Activated CD4-positive, alpha-beta T cell treated with anti-CD3 and anti-CD28 coated beads, Interleukin-10, Interleukin-2, amounts not matched to agents 100 ng/mL and 50 ng/mL, durations not matched to agents 16 hours and 8 hours (primary cell): ENCODE measurements around the gene SPATS2L.

ENCODE experiments used
- DNase-seq: peaks from one replicate; pipeline ENCODE4 v3.0.0-alpha.2; 2020

The SPATS2L gene

DNA sequence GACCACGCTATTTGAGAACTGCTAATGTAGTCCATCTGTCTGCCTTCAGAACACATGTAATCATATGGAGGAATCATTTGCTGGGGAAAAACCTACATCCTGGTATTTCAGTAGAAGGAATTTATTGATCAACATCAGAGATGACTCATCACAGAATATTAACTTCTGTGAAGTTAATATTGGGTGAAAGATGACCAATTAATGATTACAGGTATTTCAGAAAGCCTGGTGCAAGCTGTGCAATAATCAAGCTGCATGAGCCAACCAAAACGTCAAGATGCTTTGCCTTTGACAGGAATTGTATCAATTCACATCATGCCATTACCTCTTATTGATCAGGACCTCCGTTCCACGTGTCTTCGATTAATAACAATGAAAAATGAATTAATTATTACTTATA, 9.4 kb upstream of the SPATS2L start:
- no peak for DNase-seq

DNA sequence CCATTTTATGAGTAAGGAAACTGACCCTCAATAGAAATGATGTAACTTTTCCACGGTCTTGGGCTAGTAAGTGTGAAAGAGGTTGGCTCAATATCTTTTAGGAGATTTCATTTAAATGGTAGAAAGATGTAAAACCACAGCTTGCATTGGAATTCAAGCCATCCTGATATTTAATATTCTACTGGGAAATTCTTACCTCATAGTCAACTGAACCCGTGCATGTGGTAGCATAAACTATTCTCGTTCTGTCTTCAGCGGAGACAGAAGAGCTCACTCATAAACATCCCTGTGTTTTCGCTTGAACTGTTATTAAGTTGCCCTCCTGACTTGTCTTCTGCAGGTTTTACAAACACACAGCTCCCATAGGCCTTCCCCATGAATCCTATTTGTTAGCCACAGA, 8.5 kb upstream of the SPATS2L start:
- no peak for DNase-seq

DNA sequence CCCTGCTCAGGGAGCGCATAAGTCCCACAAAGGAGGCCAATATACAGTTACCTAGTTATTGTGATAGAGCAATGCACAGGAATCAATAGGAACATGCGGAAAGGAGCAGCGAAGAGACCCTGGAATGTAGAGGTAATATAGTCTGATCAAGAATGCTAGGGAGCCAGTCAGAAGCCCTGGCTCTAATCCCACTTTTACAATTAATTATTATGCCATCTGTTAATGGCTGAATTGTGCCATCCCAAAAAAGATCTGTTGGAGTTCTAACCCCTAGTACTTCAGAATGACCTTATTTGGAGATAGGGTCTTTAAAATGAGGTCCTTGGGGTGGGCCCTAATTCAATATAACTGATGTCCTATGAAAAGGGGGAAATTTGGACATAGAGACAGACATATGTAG, 7.7 kb upstream of the SPATS2L start:
- DNase-seq = no peak

DNA sequence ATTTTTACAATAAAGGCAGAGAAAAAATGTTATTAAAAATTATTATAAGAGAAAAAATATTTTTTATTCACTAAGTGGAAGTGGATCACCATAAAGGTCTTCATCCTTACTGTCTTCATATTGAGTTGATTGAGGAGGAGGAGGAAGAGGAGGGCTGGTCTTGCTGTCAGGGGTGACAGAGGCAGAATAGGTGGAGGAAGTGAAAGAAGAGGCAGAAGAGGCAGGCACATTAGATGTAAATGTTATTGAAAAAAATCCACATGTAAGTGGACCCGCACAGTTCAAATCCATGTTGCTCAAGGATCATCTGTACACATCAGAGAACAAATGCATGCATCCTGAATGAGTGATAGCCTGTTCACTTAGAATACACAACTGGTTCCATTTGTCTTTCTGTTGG, 6.4 kb upstream of the SPATS2L start:
- DNase-seq = no peak

DNA sequence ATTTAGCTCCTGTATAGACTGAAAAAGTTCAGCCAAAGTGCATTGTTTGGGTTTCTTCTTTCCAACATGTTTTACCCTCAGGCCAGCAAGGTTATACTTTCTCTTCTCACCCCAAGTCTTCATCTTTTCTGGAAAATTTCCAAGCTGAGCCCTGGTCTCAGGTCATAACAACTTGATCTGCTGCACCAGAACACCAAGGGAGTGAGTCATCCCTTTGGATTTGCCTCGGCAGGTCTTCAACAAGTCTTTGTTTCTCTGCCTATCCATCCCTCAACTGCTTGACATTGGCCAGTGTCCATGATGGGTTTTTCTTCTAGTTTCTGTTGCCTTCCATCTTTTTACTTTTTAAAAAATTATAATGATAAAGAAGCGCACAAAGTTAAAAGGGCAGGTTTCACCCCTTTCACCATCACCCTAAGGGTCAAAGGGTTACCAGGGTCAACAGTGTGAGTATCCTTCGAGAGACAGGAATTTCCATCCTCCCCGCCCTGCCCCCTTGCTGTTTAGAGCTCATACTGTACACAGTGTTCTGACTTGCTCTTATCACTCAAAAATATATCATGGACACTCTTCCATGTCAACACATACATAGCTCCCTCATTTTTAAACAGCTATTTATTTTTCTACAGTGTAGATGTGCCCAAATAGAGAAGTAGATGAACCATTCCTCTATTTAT, 5.7 kb upstream of the SPATS2L start:
- no peak for DNase-seq

DNA sequence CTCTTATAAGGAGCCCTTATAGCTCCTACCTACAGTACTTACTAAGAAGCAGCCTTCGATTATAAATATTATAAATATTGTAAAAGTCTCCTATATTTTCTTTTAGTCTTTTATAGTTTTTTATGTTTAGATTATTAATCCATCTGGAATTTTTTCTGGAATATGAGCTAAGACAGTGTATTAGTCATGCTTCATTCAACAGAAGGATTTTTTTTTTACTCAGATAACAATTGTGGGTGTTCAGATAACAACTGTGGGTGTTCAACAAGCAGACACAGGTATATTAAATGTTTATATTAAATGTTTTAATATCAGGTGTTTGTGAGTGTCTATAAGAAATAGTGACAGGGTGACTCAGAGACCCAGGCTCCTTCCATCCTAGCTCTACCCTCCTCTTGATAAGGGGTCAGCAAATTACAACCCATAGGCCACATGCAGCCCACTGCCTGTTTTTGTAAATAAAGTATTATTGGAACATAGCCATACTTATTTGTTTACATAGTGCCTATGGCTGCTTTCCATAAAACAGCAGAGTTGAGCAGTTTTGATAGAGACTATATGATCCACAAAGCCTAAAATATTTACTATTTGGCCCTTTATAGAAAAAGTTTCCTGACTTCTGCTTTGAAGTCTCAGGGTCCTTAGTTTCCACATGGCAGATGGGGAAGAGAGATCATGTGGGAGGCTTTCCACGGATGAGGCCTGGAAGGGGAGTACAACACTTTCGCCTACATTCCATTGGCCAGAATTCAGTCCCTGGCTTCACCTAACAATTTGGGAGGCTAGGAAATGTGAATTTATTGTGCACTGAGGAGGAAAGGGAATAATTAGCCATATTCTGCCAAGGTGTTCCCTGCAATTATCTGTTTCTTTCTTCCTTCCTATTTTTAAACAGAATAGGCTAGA, 4.3 kb upstream of the SPATS2L start:
- no peak for DNase-seq

DNA sequence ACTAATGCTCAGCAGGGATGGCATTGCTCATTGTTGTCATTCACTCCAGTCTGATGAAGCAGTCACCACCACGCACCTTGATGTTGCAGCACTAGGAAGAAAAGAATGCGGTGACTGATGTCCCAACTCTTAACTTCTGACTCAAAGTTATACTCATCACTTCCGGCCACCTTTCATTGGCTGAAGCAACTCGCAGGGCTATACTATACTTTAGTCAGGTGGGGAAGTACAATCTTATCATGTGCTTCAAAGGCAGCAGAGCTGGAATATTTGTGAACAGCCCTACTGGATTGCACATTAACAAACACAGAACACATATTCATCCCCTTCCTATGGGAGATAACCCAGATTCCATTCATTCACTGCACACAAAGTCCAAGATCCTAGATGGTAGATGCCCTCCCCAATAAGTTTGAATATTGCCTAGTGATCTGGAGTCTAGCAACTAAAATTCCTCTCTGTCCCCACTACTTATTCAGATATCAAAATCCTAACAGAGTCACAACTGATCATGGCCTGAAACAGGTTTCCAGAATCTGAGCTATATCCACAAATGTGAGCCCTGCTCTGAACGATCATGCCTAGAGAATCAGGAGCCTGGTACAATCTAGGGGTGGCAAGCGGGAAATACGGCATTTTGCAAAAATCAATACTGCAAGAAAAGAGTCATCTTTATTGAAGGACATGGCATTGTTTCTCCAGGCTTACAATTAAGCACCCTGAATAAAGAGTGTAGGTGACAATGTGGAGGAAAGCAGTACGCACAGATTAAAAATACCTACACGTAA, 3.4 kb upstream of the SPATS2L start:
- DNase-seq = peak; percentile 46

DNA sequence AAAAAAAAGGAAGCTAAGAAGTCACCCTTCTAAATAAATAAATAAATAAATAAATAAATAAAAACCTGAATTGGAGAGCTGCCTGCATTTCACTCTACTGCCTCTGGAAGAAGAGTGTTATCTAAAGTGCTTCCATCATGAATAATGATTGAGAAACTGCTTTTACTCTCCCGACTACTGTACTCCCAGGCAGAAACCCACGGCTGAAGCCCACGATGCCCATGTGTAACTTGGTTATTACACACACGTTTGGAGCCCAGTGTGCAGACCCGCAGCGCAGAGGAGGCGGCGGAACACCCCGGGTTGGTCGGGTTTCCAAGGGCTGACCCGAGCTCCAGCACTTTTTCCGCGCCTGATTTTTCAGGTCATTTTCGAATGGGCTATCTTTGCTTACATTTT, 697 bp upstream of the SPATS2L start:
- peak; percentile 14 for DNase-seq

DNA sequence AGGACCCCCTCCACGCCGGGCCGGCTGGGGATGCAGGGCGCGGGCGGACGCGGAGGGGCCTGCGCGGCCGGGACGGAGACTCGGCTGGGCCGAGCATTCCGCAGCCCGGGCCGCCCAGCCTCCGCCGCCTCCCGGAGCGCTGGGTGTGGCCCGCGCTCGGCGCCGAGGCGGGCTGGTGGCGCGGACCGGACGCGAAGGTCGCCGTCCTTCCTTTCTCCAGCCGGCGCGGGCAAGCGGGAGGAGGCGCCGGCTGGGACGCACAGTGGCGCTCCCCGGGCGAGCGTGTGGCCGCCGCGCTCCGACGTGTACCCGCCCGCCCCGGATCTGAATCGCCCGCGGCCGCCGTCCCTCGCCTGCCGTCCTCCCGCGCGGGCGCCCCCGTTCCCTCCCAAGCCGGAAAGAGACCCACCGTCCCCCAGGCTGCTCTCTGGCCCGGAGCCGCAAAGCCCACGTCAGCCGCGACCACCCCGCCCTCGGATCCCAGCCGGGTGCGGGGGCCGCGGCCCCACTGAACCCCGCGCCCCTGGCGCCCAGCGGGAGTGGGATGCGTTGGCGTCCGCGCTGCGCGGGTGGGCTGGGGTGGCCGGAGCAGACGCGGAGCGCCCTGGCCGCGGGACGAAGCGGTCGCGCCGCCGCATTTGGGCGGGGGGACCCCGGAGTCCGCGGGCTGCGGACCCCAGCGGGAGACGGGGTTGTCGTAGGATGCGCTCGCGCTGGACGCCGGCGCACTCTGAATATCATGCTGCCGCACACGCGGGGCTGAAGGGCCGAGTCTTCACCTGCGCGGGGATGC, 634 bp downstream of the SPATS2L start:
- peak; percentile 54 for DNase-seq

DNA sequence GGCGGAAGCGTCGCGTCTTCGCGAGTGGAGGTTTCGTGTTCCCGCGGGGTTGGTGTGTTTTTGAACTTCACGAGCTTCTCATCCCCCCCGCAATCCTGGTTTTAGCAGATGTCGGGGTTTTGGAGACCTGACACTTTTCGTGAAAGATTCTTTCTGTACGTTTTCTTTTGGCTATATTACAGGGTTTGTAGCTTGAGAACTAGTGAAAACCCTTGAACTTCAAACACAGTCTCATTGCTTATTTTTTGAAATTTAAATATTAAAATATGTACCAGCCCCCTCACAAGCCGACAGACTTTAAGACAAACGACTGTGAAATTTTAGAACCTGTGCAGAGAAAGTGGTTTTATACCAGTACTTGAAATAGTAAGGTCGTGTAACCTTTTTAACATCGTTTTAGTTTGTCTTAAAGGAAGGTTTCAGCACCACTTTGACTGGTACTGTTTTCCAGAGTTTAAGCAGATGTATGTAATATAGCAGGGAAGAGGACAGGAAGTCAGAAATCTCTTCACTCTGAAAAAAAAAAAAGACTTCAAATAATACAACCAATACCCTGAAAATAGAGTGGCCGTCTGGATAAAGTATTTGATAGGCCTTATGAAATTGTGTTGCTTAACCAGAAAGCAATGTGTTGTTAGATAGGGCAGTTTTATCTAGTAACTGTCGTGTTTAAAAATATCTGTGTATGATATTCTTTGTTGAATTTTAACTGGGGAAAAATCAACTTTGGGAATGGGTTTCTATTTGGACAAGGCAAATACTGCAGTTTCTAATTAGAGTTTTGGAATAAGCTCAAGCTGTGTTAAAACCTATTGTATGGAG, 1.4 kb downstream of the SPATS2L start:
- no peak for DNase-seq

DNA sequence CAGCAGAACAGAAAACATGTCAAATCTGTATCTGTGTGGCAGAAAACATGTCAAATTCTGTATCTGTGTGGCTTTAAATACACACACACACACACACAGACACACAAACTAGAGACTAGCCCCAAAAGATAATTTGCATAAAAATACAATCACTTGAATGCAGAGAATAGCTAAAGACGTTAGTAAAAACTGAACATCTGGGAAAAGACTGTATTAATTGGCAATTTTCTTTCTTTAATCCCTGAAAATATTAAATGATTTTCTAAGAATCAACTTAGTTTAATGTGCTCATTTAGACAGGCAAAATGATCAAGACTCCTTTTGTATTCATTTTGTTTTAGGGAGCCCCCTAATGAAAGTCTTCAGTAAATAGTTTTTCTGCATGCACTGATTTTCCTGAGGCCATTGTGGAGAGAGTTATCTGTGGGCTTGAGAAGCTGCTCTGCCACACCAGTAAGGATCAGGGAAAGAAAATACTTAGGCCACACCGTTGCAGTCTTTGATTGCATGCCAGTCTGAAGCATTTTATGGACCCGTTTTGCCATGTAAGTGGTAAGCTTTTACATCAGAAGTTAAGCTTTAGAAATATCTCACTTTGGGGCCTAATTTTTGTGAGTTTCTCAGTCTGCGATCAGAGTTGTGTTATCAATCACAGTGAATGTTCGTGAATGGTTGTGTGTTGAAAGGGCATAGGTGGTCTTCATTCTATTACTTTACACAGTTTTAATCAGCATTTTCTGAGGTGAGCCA, 2.2 kb downstream of the SPATS2L start:
- no peak for DNase-seq

DNA sequence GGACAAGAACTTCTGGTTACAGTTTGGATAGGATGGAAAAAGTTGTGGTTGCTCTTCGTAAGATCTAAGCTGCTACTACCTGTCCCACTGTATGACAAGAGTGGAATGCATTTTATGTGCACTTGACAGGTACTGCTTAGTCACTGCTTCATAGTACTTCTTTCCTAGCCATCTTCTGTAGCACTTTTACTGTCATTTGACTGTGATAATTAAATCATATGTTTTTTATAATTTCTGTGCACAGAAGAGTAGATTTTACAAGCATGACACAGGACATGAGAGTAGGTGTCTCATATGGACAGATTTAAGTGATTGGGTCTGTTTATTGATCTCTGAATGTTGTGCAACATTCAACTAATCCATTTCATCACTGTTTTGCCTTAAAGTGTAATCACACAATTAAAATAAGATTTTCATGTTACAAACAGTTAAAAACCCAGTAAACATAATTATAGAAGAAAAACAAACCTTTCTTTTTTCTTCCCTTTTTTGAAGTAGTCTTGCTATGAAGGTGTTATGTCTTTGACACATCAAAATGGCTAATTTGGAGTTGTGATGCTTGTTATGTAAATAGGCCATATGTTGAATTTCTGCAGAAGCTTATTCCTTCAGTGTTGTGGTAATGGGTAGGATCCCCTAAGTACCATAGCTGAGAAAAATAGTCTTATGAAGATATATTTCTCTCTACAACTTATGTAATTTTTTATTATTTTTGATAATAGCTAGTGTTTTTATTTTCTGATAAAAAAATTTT, 3.0 kb downstream of the SPATS2L start:
- no peak for DNase-seq

DNA sequence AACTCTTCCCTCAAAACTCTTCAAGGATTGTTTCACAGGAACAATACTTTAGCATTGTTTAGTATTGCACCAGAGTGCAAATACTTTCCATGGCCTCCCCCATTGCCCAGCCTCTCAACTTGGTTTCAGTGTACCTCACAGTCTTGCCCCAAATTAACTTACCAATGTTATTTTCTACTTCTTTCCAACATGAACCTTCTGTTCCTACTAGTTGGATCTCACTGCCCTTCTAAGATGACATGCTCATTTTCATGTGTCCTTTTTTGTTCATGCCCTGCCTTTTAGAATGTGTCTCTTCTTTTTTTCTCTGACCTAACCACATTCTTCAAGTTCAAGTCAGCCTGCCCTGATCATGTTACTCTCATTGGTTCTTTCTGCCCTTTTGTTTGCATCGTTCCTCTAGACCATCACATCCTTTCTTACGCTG, 4.1 kb downstream of the SPATS2L start:
- DNase-seq = no peak

DNA sequence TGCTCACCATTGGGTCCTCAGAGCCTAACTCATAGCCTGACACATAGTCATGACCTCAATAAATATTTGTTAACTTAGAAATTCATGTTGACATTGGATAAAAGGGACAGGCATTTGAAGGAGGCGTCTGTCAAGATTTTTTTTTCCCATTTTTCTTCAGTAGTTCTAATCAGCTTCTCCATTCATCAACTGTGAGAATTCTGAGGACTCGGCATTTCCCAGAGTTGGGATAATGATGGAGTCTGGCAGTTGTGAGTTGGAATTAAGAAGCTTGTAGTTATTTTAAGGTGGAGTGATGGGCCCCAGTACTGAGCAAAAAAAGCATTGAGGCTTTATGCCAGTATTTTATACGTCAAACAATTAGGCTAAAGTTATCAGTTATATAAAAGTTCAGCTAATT, 4.6 kb downstream of the SPATS2L start:
- no peak for DNase-seq

DNA sequence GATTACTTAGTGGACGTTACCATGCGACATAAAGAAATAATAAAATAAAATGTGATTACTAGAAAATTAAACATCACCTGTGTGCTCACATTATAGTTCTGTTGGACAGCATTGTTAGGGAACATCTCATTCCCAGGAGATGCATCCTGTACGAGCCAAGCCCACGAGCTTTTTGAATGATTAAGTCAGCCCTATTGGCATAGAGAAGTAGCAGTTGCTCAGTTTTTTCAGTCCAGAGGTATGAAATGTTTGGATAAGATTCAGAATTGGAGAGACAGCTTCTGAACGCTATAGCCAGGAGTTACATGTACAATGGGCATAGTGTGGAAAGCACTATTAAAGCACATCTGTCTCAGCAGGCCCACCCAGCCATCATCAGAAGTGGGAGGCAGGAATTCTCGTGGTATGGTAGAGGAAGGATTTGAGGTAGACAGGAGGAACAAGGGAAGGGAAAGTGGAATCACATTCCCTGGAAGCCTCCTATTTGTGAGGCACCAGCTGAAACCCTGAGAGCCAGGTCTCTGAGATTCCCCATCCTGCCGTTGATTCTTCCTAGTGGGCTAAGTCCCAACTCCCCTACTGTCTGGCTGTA, 8.6 kb downstream of the SPATS2L start:
- DNase-seq = no peak

DNA sequence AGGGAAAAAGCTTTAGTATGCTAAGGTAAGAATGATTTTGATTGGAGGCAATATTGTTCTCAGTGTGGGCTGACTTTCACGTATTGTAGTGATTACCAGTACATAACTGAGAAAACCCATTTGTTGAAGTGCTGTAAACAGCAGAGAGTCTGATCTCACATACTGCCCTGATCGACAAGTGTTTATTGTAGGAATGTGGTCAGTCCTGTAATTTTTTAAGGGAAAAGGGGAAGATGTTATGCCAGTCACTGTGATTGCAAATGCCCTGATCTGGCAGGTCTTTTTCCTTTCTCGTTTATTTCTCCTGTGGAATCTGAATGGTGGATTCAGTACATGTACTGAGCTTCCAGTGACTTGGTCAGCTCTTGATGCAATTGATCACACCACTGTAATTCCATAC, 11.5 kb downstream of the SPATS2L start:
- no peak for DNase-seq

DNA sequence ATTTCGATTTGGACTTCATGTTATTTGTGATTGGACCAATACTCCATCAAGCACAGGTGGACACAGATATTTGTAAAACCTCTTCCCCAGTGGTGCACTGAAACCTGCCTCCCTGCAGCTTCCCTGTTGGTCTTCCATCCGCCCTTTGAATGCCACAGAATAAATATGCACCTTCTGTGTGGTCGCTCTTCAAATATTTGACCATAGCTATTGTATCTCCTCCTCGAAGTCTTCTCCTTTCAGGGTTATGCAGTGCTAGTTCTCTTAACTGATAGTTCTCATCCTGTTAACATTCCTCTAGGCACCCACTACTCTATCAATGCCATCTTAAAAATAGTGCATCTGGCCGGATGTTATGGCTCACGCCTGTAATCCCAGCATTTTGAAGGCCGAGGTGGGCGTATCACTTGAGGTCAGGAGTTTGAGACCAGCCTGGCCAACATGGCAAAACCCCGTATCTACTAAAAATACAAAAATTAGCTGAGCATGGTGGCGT, 12.5 kb downstream of the SPATS2L start:
- DNase-seq = no peak

DNA sequence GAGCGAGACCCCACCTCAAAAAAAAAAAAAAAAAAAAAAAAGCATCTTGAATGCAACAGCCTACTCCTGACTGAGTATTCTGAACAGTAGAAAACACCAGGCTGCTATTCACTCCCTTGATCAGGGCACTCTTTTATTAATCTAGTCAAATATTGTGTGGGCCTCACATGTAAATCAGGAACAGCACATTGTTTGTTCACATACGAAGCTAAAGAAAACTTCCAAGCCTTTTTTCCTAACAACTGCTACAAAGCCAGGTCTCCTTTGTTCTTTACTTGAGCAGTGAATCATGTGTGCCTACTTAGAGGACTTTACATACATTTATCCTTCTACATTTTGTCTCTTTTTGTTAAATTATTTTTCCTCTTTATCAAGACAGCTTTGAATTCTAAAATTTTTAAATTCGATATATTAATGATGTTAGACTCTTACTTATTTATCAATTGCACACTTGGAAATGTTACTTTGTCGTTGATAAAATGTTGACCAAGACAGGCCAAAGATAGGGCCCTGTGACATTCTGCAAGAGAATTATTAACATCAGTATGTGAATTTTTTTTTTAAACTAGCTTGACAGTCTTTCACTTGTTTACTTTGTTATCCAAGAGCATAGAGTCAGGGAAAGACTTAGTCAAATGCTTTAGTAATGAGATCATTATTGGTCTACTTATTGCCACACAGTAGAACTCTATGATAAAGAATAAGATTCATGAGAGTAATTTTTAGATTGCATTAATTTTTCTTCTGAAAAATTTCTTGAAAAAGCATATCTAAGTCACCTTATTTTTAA, 13.2 kb downstream of the SPATS2L start:
- no peak for DNase-seq

DNA sequence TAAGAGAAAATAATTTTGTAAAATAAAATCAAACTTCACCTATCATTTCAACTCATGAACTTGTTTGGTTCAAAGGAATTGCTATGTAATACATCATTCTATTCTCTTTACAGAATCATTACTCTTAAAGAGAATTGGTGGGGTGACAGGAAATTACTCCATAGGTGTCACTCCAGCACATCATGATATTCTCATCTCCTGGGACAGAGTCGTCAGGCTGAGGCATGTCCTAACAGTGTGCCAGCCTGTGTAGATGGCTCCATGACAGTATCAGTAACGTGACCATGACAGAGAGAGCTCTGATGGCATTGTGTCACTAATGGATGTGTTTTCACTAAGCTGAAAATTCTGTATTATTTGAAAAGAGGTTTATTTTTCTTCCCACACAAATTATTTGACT, 13.9 kb downstream of the SPATS2L start:
- no peak for DNase-seq
